Aortic smooth muscle cell (primary cell): ENCODE measurements around the gene LSS. TPM values are rescaled to one million over a fixed set of nuclear protein-coding genes. Genes with fewer than 3 reads are reported as not detected.

Experiments used
- total RNA-seq: library from RNA; depleted of rRNA; stranded (reverse); fragments of >200 nt; gene quantifications from 2 replicates; pipeline ENCODE4 v1.2.3, GENCODE V29; 2014

The LSS gene
- 74.1 and 114 TPM in 2 replicates for total RNA-seq

GRCh38 chr21:46228345-46229051, at the start of gene LSS:
Gene LSS (minus strand): TSS chr21:46228774. CDS start chr21:46228745, 29 bp downstream.

GRCh38 chr21:46183910-46184624, 44.5 kb downstream of the LSS start, which contains the start of gene SPATC1L:
Gene SPATC1L (minus strand): TSS chr21:46184459. CDS start chr21:46182816, 1,643 bp downstream.

GRCh38 chr21:46155514-46156377, 72.8 kb downstream of the LSS start, which contains the start of gene FTCD:
Gene FTCD (minus strand): TSS chr21:46155579. CDS start chr21:46155523, 56 bp downstream.

Other genes starting within 250 kb of the LSS start
- 790 and 980 TPM in 2 replicates for gene COL6A1, start 247.0 kb downstream of the LSS start, total RNA-seq
- 1,217 and 1,284 TPM in 2 replicates for gene COL6A2, start 130.7 kb downstream of the LSS start, total RNA-seq
- 0.13 TPM in 1 of 2 replicates, not detected in the other for gene FTCD, start 73.2 kb downstream of the LSS start, total RNA-seq
- 3.8 and 4.7 TPM in 2 replicates for gene SPATC1L, start 44.3 kb downstream of the LSS start, total RNA-seq
- 78.2 and 83.1 TPM in 2 replicates for gene MCM3AP, start 56.8 kb upstream of the LSS start, total RNA-seq
- 11.5 and 14.7 TPM in 2 replicates for gene YBEY, start 57.6 kb upstream of the LSS start, total RNA-seq
- gene C21orf58, start 95.1 kb upstream of the LSS start, total RNA-seq: 3.4 and 6.2 TPM in 2 replicates
- gene PCNT, start 95.4 kb upstream of the LSS start, total RNA-seq: 26.3 and 26.4 TPM in 2 replicates
- gene DIP2A, start 230.1 kb upstream of the LSS start, total RNA-seq: 21.5 and 25.0 TPM in 2 replicates